H9 (cell line): ENCODE data around the gene MGAM2. TPM values are rescaled to one million over a fixed set of nuclear protein-coding genes. Genes with fewer than 3 reads are reported as not detected.

Experiments used
- DNase-seq: peaks from one replicate; pipeline ENCODE4 v3.0.0-alpha.2; 2017
- H2AFZ ChIP-seq: one replicate; pipeline ENCODE4 v1.6.1; 2013; ENCODE audit warnings: mild to moderate bottlenecking, low read length, control low read depth, moderate library complexity
- H2AK5ac ChIP-seq: 2 replicates; pipeline ENCODE4 v1.6.1; 2013; ENCODE audit warnings: low read length, control low read depth, mixed read lengths; ENCODE audit not compliant: insufficient read length
- H2BK120ac ChIP-seq: one replicate; pipeline ENCODE4 v1.6.1; 2013; ENCODE audit warnings: low read depth, mild to moderate bottlenecking, low read length, control low read depth, inconsistent platforms; ENCODE audit not compliant: poor library complexity, severe bottlenecking
- H2BK12ac ChIP-seq: 2 replicates; pipeline ENCODE4 v1.6.1; 2013; ENCODE audit warnings: low read length, control low read depth, mixed read lengths, low read depth; ENCODE audit not compliant: insufficient read length
- H2BK15ac ChIP-seq: 2 replicates; pipeline ENCODE4 v1.6.1; 2013; ENCODE audit warnings: low read depth, low read length, control low read depth
- H2BK20ac ChIP-seq: one replicate; pipeline ENCODE4 v1.6.1; 2013; ENCODE audit warnings: low read depth, mild to moderate bottlenecking, low read length, control low read depth, inconsistent platforms; ENCODE audit not compliant: poor library complexity, severe bottlenecking
- H2BK5ac ChIP-seq: 2 replicates; pipeline ENCODE4 v1.6.1; 2013; ENCODE audit warnings: low read length, control low read depth, mixed read lengths; ENCODE audit not compliant: insufficient read length
- H3K14ac ChIP-seq: 2 replicates; pipeline ENCODE4 v1.6.1; 2013; ENCODE audit warnings: low read length, control low read depth; ENCODE audit not compliant: insufficient read depth
- H3K18ac ChIP-seq: 2 replicates; pipeline ENCODE4 v1.6.1; 2013; ENCODE audit warnings: low read depth, mild to moderate bottlenecking, mixed read lengths, low read length, control low read depth; ENCODE audit not compliant: insufficient read length
- H3K23ac ChIP-seq: 2 replicates; pipeline ENCODE4 v1.6.1; 2013; ENCODE audit warnings: low read length, control low read depth, mixed read lengths, low read depth; ENCODE audit not compliant: insufficient read length
- H3K23me2 ChIP-seq: 2 replicates; pipeline ENCODE4 v1.6.1; 2013; ENCODE audit warnings: low read depth, mild to moderate bottlenecking, mixed read lengths, low read length, control low read depth; ENCODE audit not compliant: insufficient read length, poor library complexity, severe bottlenecking
- H3K27ac ChIP-seq: 2 replicates; pipeline ENCODE4 v1.5.1; 2013; ENCODE audit warnings: low read length, control low read depth, mixed read lengths, low read depth; ENCODE audit not compliant: insufficient read length
- H3K27me3 ChIP-seq: 2 replicates; pipeline ENCODE4 v1.6.1; 2013; ENCODE audit warnings: low read length, control low read depth, inconsistent platforms; ENCODE audit not compliant: insufficient read depth
- H3K4ac ChIP-seq: 2 replicates; pipeline ENCODE4 v1.6.1; 2013; ENCODE audit warnings: low read depth, mild to moderate bottlenecking, control low read depth, inconsistent platforms, low read length, moderate library complexity
- H3K4me1 ChIP-seq: 2 replicates; pipeline ENCODE4 v1.6.1; 2013; ENCODE audit warnings: low read length, control low read depth, inconsistent platforms; ENCODE audit not compliant: insufficient read depth
- H3K4me2 ChIP-seq: 2 replicates; pipeline ENCODE4 v1.6.1; 2013; ENCODE audit warnings: low read length, control low read depth, mixed read lengths; ENCODE audit not compliant: insufficient read length, insufficient read depth
- H3K56ac ChIP-seq: 2 replicates; pipeline ENCODE4 v1.6.1; 2013; ENCODE audit warnings: low read depth, mild to moderate bottlenecking, mixed read lengths, low read length, control low read depth; ENCODE audit not compliant: insufficient read length
- H3K79me1 ChIP-seq: 2 replicates; pipeline ENCODE4 v1.6.1; 2013; ENCODE audit warnings: low read depth, mild to moderate bottlenecking, moderate library complexity, low read length, control low read depth, inconsistent platforms; ENCODE audit not compliant: insufficient read depth, poor library complexity, severe bottlenecking
- H3K79me2 ChIP-seq: 2 replicates; pipeline ENCODE4 v1.6.1; 2013; ENCODE audit warnings: low read length, control low read depth, inconsistent platforms; ENCODE audit not compliant: insufficient read depth
- H3K9ac ChIP-seq: 2 replicates; pipeline ENCODE4 v1.6.1; 2013; ENCODE audit warnings: low read length, control low read depth, mixed read lengths; ENCODE audit not compliant: insufficient read length; ENCODE audit errors: extremely low read depth
- H3K9me3 ChIP-seq: one replicate; pipeline ENCODE4 v1.6.1; 2013; ENCODE audit warnings: low read depth, low read length, inconsistent platforms; ENCODE audit not compliant: control insufficient read depth
- H3T11ph ChIP-seq: one replicate; pipeline ENCODE4 v1.6.1; 2013; ENCODE audit warnings: mild to moderate bottlenecking, low read length, control low read depth, inconsistent platforms
- H4K20me1 ChIP-seq: one replicate; pipeline ENCODE4 v1.6.1; 2013; ENCODE audit not compliant: control insufficient read depth, insufficient read length, insufficient read depth
- H4K5ac ChIP-seq: 2 replicates; pipeline ENCODE4 v1.6.1; 2013; ENCODE audit warnings: low read depth, mild to moderate bottlenecking, mixed read lengths, low read length, control low read depth; ENCODE audit not compliant: insufficient read length
- H4K8ac ChIP-seq: replicated peaks from 2 replicates; pipeline ENCODE4 v1.6.1; 2013; ENCODE audit warnings: low read length, control low read depth, mixed read lengths, low read depth; ENCODE audit not compliant: insufficient read length
- H4K91ac ChIP-seq: 2 replicates; pipeline ENCODE4 v1.6.1; 2013; ENCODE audit warnings: low read depth, mild to moderate bottlenecking, moderate library complexity, mixed read lengths, low read length, control low read depth; ENCODE audit not compliant: insufficient read length
- H3K27ac Mint-ChIP-seq, 3 experiments: 2 replicates in 2 of 3; 3 replicates in 1 of 3; pipeline ENCODE4 v1.8.0; 2020 to 2021; ENCODE audit warnings: mixed read lengths in 3 of 3, mild to moderate bottlenecking in 1 of 3, moderate library complexity in 1 of 3
- H3K27me3 Mint-ChIP-seq: 2 replicates; pipeline ENCODE4 v1.8.0; 2021; ENCODE audit warnings: low read depth, mild to moderate bottlenecking, moderate library complexity, mixed read lengths
- H3K36me3 Mint-ChIP-seq, 3 experiments: 2 replicates in 2 of 3; 3 replicates in 1 of 3; pipeline ENCODE4 v1.8.0; 2020 to 2021; ENCODE audit warnings: low read depth in 3 of 3, mixed read lengths in 3 of 3; ENCODE audit not compliant: insufficient read depth in 1 of 3
- H3K4me1 Mint-ChIP-seq, 2 experiments: 2 replicates each; pipeline ENCODE4 v1.8.0; 2020; ENCODE audit warnings: mixed read lengths in 2 of 2
- H3K4me3 Mint-ChIP-seq, 2 experiments: 2 replicates in 1 of 2; 3 replicates in 1 of 2; pipeline ENCODE4 v1.8.0; 2020 to 2021; ENCODE audit warnings: mild to moderate bottlenecking in 2 of 2, mixed read lengths in 2 of 2, moderate library complexity in 1 of 2
- H3K9me3 Mint-ChIP-seq, 2 experiments: 2 replicates in 1 of 2; 3 replicates in 1 of 2; pipeline ENCODE4 v1.8.0; 2020; ENCODE audit warnings: mild to moderate bottlenecking in 2 of 2, mixed read lengths in 2 of 2, moderate library complexity in 1 of 2
- CTCF ChIP-seq: fragments of 200-600 bp; sonication (generic); conservative IDR thresholded peaks from 3 replicates; pipeline ENCODE4 v1.8.0; 2021; ENCODE audit warnings: antibody characterized with exemption, mild to moderate bottlenecking
- WGBS: extraction: QIAGEN DNeasy Blood & Tissue Kit; methylation state at CpG from one replicate; pipeline ENCODE4 v1.1.7; 2013; ENCODE audit warnings: missing lambda C conversion rate, low lambda C conversion rate, mixed read lengths; ENCODE audit not compliant: insufficient read length; ENCODE audit errors: extremely low coverage; 5-methylcytosine and 5-hydroxymethylcytosine counted together
- total RNA-seq: library from RNA; stranded (reverse); gene quantifications from 2 replicates; pipeline ENCODE4 v1.2.1, GENCODE V29; 2021

MGAM2 gene
- total RNA-seq, 1 experiment from 2014 or later, result not detected

DNA sequence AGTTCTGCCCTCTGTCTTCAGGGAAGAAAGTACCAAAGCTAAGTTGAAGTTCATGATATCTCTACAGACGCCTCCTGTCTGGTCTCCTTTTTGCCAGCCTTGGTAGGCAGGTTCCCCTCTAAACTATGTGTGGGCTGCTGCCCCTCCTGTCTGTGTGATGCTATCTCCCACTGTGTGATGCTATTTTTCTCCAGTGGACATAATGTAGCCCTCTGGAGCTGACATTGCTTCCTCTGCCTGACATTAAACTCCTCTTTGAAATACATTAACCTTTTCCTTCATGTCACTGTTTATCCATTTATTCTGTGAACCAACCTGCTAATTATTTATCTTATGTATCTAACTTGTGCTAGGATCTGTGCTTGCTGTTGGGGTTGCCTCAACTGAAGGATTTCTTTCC is 146.4 kb downstream of the MGAM2 start, which contains the start of gene PRSS58:
Gene PRSS58, minus strand, starts transcription at position 101 of the 400 bp plus-strand sequence. CDS start 351 bp downstream, outside the sequence.
- Histone ChIP-seq H3K18ac (no peak within 1 kb of the TSS), H3T11ph (no peak within 1 kb of the TSS), H2AK5ac (no peak within 1 kb of the TSS), H3K14ac (no peak within 1 kb of the TSS), H2BK5ac (no peak within 1 kb of the TSS), H3K23me2 (no peaks in the 10 kb centered on the region), H2BK120ac (no peak within 1 kb of the TSS), H4K91ac (no peak within 1 kb of the TSS), H3K56ac (no peak within 1 kb of the TSS), H4K8ac (no peak within 1 kb of the TSS), H3K4me2 (no peak within 1 kb of the TSS), H3K79me2 (no peaks in the 10 kb centered on the region), H2AFZ (no peak within 1 kb of the TSS), H3K4ac (no peak within 1 kb of the TSS), H2BK12ac (no peak within 1 kb of the TSS), H4K5ac (no peak within 1 kb of the TSS), H3K27ac (no peak within 1 kb of the TSS), H3K23ac (no peak within 1 kb of the TSS), H3K9ac (no peak within 1 kb of the TSS), H3K9me3 (no peaks in the 10 kb centered on the region), H4K20me1 (no peaks in the 10 kb centered on the region), H3K27me3 (no peaks in the 10 kb centered on the region), H3K4me1 (no peaks in the 10 kb centered on the region), H2BK20ac (no peak within 1 kb of the TSS), H2BK15ac (no peak within 1 kb of the TSS), H3K79me1 (no peaks in the 10 kb centered on the region)
- no peak for DNase-seq
- no CpG with 5 or more reads among the region's 1 CpG for WGBS
- Mint-ChIP-seq H3K27ac (no peak within 1 kb of the TSS), H3K4me1 (no peaks in the 10 kb centered on the region), H3K27me3 (peaks cover 5% of the 10 kb centered on the region), H3K9me3 (peaks cover 9 to 10% of the 10 kb centered on the region in 2 experiments; a peak in 4 of 5 replicates), H3K4me3 (no peak within 1 kb of the TSS), H3K36me3 (no peaks in the 10 kb centered on the region; a peak in 2 of 7 replicates)
- no peak for TF ChIP-seq CTCF
